ENCODE results near the gene APOBEC3C.
"Not testable (repeated sequence)": the region's sequence is repeated elsewhere in the genome, so short reads cannot be mapped to it uniquely, and the experiment has no call there.

Gene APOBEC3C

GRCh38 chr22:38973289-38974169, 40.5 kb upstream of the APOBEC3C start:
- peaks cover 2% of the 10 kb centered on the region for H3K9me3 Mint-ChIP-seq
- peaks cover 5% of the 10 kb centered on the region for H3K4me1 Mint-ChIP-seq
- DNase-seq: peak; percentile 73
- H3K4me3 Mint-ChIP-seq: no peak overlapping the region
- CTCF ChIA-PET: interaction anchor here (0.6 to 7.8 kb wide), 18 partner anchors 10 to 341 kb away, joined by 3 to 70 read pairs (median 4); partner anchors contain the start of gene APOBEC3A
- no peaks in the 10 kb centered on the region for H3K36me3 Mint-ChIP-seq
- peaks cover 85% of the 10 kb centered on the region for H3K27me3 Mint-ChIP-seq
- H3K27ac Mint-ChIP-seq: no peak overlapping the region

DNA sequence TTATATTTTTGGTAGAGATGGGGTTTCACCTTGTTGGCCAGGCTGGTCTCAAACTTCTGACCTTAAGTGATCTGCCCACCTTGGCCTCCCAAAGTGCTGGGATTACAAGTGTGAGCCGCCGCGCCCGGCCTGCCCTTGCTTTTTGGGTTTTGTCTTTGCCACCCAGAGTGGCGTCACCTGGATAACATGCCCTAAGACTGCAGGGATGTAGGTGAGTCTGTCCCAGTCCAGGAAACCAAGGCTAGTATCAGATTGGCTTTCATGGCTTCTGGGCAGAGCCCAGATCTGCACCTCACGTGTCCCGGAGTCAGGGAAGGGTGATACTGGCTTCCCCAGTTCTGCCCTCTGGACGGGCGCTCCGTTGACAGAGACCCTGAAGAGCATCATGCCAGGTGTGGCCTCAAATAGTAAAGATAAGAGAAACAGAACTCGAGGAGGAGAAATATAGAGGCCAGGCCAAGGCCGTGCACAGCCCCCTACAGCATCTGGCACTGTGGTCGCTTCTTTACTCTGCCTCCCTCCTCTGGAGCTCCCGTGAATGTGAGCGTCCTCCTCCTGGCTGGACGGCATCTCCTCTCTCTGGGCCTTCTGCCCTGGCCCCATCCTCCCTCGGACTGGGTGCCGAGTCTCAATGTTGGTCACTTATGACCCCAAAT, 39.8 kb upstream of the APOBEC3C start:
- Mint-ChIP-seq H3K4me1 (peaks cover 5% of the 10 kb centered on the region), H3K36me3 (no peaks in the 10 kb centered on the region), H3K27ac (no peak overlapping the region), H3K4me3 (no peak overlapping the region), H3K27me3 (peaks cover 81% of the 10 kb centered on the region), H3K9me3 (peaks cover 2% of the 10 kb centered on the region)
- CTCF ChIA-PET: interaction anchor here (0.6 to 7.8 kb wide), 15 partner anchors 9 to 341 kb away, joined by 3 to 70 read pairs (median 4); partner anchors contain the start of gene APOBEC3A
- no peak for DNase-seq

DNA sequence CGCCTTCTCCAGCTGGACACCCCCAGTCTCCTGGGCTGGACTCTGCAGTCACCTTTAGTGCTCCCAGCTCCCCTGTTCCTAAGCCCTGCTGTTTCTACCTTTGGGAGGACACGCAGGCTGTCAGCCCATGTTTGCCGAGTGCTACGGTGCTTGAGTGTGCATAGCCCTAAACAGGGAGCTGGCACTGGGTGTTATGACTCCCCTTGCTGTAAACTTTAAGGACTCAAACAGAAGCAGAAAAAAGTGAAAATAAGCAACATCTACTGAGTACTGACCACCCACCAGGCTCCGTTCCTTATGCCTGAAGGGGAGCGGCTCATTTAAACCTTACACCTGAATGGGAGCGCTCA, 39.3 kb upstream of the APOBEC3C start:
- no peaks in the 10 kb centered on the region for H3K36me3 Mint-ChIP-seq
- peaks cover 5% of the 10 kb centered on the region for H3K4me1 Mint-ChIP-seq
- H3K27me3 Mint-ChIP-seq: peaks cover 76% of the 10 kb centered on the region
- H3K9me3 Mint-ChIP-seq: peaks cover 2% of the 10 kb centered on the region
- no peak for DNase-seq
- no peak overlapping the region for H3K27ac Mint-ChIP-seq
- no peak overlapping the region for H3K4me3 Mint-ChIP-seq
- CTCF ChIA-PET: interaction anchor here (0.8 to 7.8 kb wide), 7 partner anchors 9 to 105 kb away, joined by 3 to 70 read pairs (median 6); no protein-coding TSS in a partner anchor

DNA sequence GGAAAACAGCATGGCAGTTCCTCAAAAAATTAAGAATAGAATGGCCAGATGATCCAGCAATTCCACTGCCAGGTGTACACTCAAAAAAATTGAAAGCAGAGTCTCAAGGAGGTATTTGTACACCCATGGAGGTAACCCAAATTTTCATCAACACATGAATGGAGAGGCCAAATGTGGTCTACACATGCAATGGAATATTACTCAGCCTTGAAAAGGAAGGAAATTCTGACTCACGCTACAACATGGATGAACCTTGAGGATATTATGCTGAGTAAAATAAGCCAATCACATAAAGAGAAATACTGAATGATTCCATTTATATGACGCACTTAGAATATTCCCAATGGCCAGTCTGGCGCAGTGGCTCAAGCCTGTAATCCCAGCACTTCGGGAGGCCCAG, 36.8 kb upstream of the APOBEC3C start:
- H3K36me3 Mint-ChIP-seq, H3K9me3 Mint-ChIP-seq, DNase-seq, H3K27ac Mint-ChIP-seq, H3K4me3 Mint-ChIP-seq, CTCF ChIA-PET: not testable (repeated sequence)
- H3K4me1 Mint-ChIP-seq: peaks cover 16% of the 10 kb centered on the region
- H3K27me3 Mint-ChIP-seq: peaks cover 76% of the 10 kb centered on the region

GRCh38 chr22:38980587-38980986, 33.5 kb upstream of the APOBEC3C start:
- DNase-seq, H3K27ac Mint-ChIP-seq, H3K4me3 Mint-ChIP-seq: not testable (repeated sequence)
- CTCF ChIA-PET: interaction anchor here (0.8 to 1.1 kb wide), 3 partner anchors 9 to 26 kb away, joined by 3 to 4 read pairs (median 3); no protein-coding TSS in a partner anchor
- H3K4me1 Mint-ChIP-seq: peaks cover 42% of the 10 kb centered on the region
- H3K27me3 Mint-ChIP-seq: peaks cover 55% of the 10 kb centered on the region
- H3K36me3 Mint-ChIP-seq: peaks cover 17% of the 10 kb centered on the region
- H3K9me3 Mint-ChIP-seq: peaks cover 11% of the 10 kb centered on the region

DNA sequence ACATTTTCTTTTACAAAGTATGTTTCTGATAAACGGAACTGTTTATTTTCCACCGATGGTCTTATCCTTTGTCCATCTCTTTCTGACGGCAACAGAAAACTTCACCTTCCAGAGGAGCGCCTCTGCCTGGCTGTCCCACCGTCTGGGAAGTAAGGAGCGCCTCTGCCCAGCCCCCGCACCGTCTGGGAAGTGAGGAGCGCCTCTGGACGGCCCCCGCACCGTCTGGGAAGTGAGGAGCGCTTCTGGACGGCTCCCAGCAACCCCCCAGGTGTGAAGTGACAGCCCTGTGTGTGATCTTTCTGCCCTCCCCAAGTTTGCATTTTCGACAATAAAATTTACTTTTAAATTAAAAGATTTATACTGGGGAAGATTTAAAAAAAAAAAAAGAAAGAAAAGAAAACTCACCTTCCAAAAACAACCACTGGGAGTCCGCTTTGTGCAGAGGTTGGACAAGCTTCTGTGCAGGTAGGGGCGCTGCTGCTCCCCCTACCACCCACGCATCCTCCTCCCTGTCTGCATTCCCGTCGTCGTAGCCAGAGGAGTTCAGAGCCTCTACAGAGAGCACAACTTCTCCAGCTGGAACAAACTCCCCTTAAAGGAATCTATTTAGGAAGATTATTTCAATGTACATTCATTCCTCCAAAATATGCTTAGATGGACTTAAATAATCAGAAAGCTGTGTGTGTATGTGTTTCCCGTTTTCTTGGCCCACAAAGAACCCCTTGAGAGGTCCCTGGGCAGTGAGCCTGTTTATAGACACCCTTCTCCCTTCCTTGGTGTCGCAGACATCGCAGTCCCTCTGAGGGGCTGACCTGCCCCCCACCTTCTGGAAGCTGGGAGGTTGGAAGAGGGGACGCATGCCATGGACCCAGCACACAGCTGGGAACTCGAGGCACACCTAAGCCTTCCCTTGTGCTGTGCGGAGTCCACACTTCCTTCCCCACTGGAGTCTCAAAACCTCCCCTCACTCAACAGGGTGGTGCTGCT, 32.8 kb upstream of the APOBEC3C start:
- Mint-ChIP-seq H3K9me3 (peaks cover 11% of the 10 kb centered on the region), H3K27me3 (peaks cover 50% of the 10 kb centered on the region), H3K36me3 (peaks cover 17% of the 10 kb centered on the region), H3K27ac (peak overlapping the region; percentile 86), H3K4me3 (peak overlapping the region; percentile 70), H3K4me1 (peaks cover 49% of the 10 kb centered on the region)
- no peak for DNase-seq
- CTCF ChIA-PET: interaction anchor here (0.8 to 1.4 kb wide), 3 partner anchors 21 to 25 kb away, joined by 3 to 12 read pairs (median 4); no protein-coding TSS in a partner anchor

DNA sequence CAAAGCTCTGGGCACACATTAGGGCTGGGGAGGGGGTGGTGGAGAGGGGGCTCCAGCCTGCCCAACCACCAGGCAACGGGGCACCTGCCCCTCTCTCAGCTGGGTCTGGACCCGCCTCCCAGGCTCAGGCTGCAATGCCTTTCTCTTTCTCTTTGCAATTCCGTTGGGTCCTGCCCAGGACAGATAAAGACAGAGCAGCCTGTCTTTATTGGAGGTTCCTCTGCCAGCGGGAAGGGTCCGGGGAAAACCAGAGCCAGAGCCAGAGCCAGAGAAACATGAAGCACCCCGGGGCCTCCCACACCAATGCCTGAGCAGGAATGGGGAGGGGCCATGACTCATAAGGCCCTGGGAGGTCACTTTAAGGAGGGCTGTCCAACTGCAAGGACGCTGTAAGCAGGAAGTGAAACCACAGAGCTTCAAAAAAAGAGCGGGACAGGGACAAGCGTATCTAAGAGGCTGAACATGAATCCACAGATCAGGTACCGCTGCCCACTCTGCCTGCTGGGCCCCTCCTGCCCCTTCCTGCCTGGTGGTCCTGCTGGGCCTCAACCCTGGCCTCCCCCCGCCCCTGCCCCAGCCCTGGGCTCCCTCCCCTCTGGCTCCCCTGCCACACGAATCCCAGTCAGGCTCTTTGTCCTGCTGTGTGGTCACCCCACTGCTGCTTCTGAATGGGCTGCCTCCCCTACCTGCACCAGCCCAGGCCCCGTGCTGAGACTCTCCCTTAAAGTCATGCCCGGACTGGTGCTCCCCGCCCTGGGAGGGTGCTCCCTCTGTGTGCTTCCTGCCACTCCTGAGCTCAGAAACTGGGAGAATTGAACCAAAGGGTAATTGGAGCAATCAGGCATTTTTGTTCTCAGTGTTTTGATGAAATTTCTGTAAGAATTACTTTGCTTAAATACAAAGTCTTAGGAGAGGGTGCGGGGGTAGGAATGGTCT, 31.8 kb upstream of the APOBEC3C start, which contains the start of gene APOBEC3B:
Gene APOBEC3B (plus strand): TSS at position 356 of the 936 bp plus-strand sequence. CDS start 107 bp downstream, at position 463.
- DNase-seq: peak; percentile 84
- Mint-ChIP-seq H3K9me3 (peaks cover 9% of the 10 kb centered on the region), H3K4me1 (peaks cover 57% of the 10 kb centered on the region), H3K4me3 (peak within 1 kb of the TSS; percentile 70), H3K36me3 (peaks cover 17% of the 10 kb centered on the region), H3K27me3 (peaks cover 50% of the 10 kb centered on the region), H3K27ac (peak within 1 kb of the TSS; percentile 86)
- CTCF ChIA-PET: interaction anchor here (1.2 to 1.4 kb wide), 2 partner anchors 21 to 24 kb away, joined by 5 to 12 read pairs; no protein-coding TSS in a partner anchor

DNA sequence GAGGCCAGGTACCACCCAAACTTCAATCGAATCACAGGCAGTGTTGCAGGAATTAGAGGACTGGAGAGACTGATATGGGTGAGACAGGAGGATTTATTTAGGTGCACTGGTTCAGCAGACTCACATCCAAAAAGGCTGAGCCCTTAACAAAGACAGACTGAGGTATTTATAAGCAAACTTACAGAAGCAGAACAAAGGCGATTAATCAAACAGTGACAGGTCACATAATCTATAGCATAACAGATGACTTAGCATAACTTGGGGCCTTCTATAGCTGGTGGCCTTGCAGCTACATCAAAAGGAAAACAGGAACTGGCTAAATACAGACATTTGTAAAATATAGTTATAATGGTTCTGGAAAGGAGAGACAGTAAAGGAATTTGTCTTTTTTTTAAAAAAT, 29.8 kb upstream of the APOBEC3C start:
- peaks cover 17% of the 10 kb centered on the region for H3K36me3 Mint-ChIP-seq
- peaks cover 77% of the 10 kb centered on the region for H3K4me1 Mint-ChIP-seq
- peaks cover 9% of the 10 kb centered on the region for H3K9me3 Mint-ChIP-seq
- peaks cover 47% of the 10 kb centered on the region for H3K27me3 Mint-ChIP-seq
- peak overlapping the region; percentile 91 for H3K27ac Mint-ChIP-seq
- DNase-seq: no peak
- CTCF ChIA-PET: interaction anchor here (1.4 kb wide), 1 partner anchor 10 kb away, joined by 6 read pairs; no protein-coding TSS in a partner anchor
- no peak overlapping the region for H3K4me3 Mint-ChIP-seq

GRCh38 chr22:38984784-38985757, 29.0 kb upstream of the APOBEC3C start:
- peak; percentile 89 for DNase-seq
- H3K9me3 Mint-ChIP-seq: not testable (repeated sequence)
- CTCF ChIA-PET: interaction anchor here (1.0 to 1.2 kb wide), 2 partner anchors 11 to 104 kb away, joined by 3 to 5 read pairs; no protein-coding TSS in a partner anchor
- peaks cover 85% of the 10 kb centered on the region for H3K4me1 Mint-ChIP-seq
- H3K27ac Mint-ChIP-seq: peak overlapping the region; percentile 91
- peak overlapping the region; percentile 8 for H3K4me3 Mint-ChIP-seq
- H3K36me3 Mint-ChIP-seq: peaks cover 18% of the 10 kb centered on the region
- peaks cover 48% of the 10 kb centered on the region for H3K27me3 Mint-ChIP-seq

DNA sequence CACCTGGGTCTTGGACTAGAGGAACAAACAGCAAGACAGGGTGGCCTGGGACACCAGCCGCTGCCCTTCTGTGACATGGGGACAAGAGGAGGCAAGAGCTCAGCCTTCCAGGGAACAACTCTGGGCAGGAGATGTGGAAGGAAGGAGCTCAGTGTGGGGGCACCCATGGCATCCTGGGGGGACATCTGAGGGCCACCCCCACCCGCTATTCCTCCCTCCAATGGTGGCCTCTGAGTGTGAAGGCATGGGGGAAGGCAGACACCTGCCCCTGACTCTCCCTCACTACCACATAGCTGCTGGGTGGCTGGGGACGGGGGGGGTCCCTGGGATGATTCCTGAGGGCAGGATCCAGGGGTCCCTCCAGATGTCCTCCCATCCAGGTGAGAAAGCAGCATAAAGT, 27.4 kb upstream of the APOBEC3C start:
- Mint-ChIP-seq H3K27ac (peak overlapping the region; percentile 75), H3K9me3 (peaks cover 9% of the 10 kb centered on the region), H3K36me3 (peaks cover 18% of the 10 kb centered on the region), H3K27me3 (peaks cover 33% of the 10 kb centered on the region), H3K4me3 (no peak overlapping the region), H3K4me1 (peaks cover 85% of the 10 kb centered on the region)
- CTCF ChIA-PET: interaction anchor here (0.6 kb wide), 1 partner anchor 108 kb away, joined by 3 read pairs; no protein-coding TSS in a partner anchor
- DNase-seq: no peak

DNA sequence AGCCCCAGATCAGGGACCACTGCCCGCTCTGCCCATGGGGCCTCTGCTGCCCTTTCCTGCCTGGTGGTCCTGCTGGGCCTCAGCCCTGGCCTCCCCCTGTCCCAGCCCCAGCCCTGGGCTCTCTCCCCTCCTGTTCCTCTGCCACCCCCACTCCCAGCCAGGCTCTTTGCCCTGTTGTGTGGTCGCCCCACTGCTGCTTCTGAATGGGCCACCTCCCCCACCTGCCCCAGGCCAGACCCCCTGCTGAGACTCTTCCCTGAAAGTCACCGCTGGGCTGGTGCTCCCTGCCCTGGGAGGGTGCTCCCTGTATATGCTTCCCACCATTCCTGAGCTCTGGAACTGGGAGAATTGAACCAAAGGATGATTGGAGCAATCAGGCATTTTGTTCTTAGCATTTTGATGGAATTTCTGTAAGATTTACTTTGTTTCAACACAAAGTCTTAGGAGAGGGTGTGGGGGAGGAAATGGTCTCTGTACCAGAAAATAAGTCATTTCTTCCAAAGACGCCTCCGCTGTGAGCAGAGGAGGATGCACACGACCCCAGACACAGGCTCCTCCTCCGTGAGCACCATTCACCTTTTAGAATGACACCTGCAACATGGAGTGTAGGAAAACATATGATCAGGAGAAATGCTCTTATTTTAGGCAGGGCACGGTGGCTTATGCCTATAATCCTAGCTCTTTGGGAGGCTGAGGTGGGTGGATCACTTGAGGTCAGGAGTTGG, 26.7 kb upstream of the APOBEC3C start:
- Mint-ChIP-seq H3K9me3 (peaks cover 9% of the 10 kb centered on the region), H3K27ac (peak overlapping the region; percentile 78), H3K4me1 (peaks cover 79% of the 10 kb centered on the region), H3K27me3 (peaks cover 28% of the 10 kb centered on the region), H3K4me3 (no peak overlapping the region), H3K36me3 (peaks cover 14% of the 10 kb centered on the region)
- no peak for DNase-seq
- CTCF ChIA-PET: interaction anchor here (0.6 to 0.9 kb wide), 2 partner anchors 16 to 107 kb away, joined by 3 read pairs; no protein-coding TSS in a partner anchor

All from activated naive CD4-positive, alpha-beta T cell treated with anti-CD3 and anti-CD28 coated beads, Interleukin-2, amount 10 ng/mL, durations not matched to agents 7 days and 5 days (primary cell).